Measurements from ENCODE around the gene TRIM50.
"Not testable (repeated sequence)": the region's sequence is repeated elsewhere in the genome, so short reads cannot be mapped to it uniquely, and the experiment has no call there.

TRIM50 gene

GRCh38 chr7:73327922-73328321 is at the start of gene TRIM50, which contains the start of gene FKBP6:
Gene TRIM50, minus strand, starts transcription at chr7:73328082. Its CDS starts 3,295 bp downstream, at chr7:73324787.
Gene FKBP6, plus strand, starts transcription at chr7:73328161. Its CDS starts 268 bp downstream, at chr7:73328429.
- not testable (repeated sequence) for DNase-seq

- no peak for DNase-seq
Observed at GRCh38 chr7:73376671-73377412, 49.0 kb upstream of the TRIM50 start.

- DNase-seq = not testable (repeated sequence)
Observed at GRCh38 chr7:73376262-73376661, 48.4 kb upstream of the TRIM50 start.

GRCh38 chr7:73373741-73374140 is 45.9 kb upstream of the TRIM50 start:
- DNase-seq = no peak

GRCh38 chr7:73369622-73370021 is 41.7 kb upstream of the TRIM50 start:
- DNase-seq = no peak

- no peak for DNase-seq
Observed at GRCh38 chr7:73369009-73369408, 41.1 kb upstream of the TRIM50 start.

GRCh38 chr7:73366990-73367389 is 39.1 kb upstream of the TRIM50 start:
- no peak for DNase-seq

- no peak for DNase-seq
Observed at GRCh38 chr7:73366127-73366526, 38.2 kb upstream of the TRIM50 start.

GRCh38 chr7:73364006-73364728 is 36.3 kb upstream of the TRIM50 start:
- no peak for DNase-seq

- no peak for DNase-seq
Observed at GRCh38 chr7:73363225-73364005, 35.5 kb upstream of the TRIM50 start.

GRCh38 chr7:73360590-73360989 is 32.7 kb upstream of the TRIM50 start:
- DNase-seq = not testable (repeated sequence)

- no peak for DNase-seq
Observed at GRCh38 chr7:73359746-73360375, 32.0 kb upstream of the TRIM50 start.

GRCh38 chr7:73359306-73359705 is 31.4 kb upstream of the TRIM50 start:
- DNase-seq = no peak

GRCh38 chr7:73358590-73359275 is 30.9 kb upstream of the TRIM50 start:
- DNase-seq = no peak

- no peak for DNase-seq
Observed at GRCh38 chr7:73356159-73356558, 28.3 kb upstream of the TRIM50 start.

GRCh38 chr7:73354821-73355220 is 26.9 kb upstream of the TRIM50 start:
- DNase-seq = no peak

- no peak for DNase-seq
Observed at GRCh38 chr7:73354196-73354595, 26.3 kb upstream of the TRIM50 start.

GRCh38 chr7:73353243-73353642 is 25.4 kb upstream of the TRIM50 start:
- DNase-seq = no peak

- DNase-seq = no peak
Observed at GRCh38 chr7:73352784-73353183, 24.9 kb upstream of the TRIM50 start.

- DNase-seq = no peak
Observed at GRCh38 chr7:73351447-73352167, 23.7 kb upstream of the TRIM50 start.

GRCh38 chr7:73350306-73351068 is 22.6 kb upstream of the TRIM50 start:
- DNase-seq = no peak
